D721Med (cell line): ENCODE measurements around the gene OSGEP.

Source experiments
- DNase-seq: peaks from one replicate; pipeline ENCODE4 v3.0.0; 2011; ENCODE audit warnings: low spot score; ENCODE audit not compliant: insufficient read length
- FAIRE-seq: peaks from 2 replicates; lab custom pipeline; 2011; peaks lifted over from hg19 to GRCh38; lab: Jason Lieb, UNC
- CTCF ChIP-seq: IDR thresholded peaks from 2 replicates; pipeline ENCODE4 v1.5.1; 2012; ENCODE audit warnings: mild to moderate bottlenecking, control low read depth; ENCODE audit not compliant: insufficient read depth; ENCODE audit errors: missing control alignments

OSGEP gene

GRCh38 chr14:20428802-20429201 lies 25.8 kb downstream of the OSGEP start:
- TF ChIP-seq CTCF = no peak
- DNase-seq (no peak), FAIRE-seq (no peak)

DNA sequence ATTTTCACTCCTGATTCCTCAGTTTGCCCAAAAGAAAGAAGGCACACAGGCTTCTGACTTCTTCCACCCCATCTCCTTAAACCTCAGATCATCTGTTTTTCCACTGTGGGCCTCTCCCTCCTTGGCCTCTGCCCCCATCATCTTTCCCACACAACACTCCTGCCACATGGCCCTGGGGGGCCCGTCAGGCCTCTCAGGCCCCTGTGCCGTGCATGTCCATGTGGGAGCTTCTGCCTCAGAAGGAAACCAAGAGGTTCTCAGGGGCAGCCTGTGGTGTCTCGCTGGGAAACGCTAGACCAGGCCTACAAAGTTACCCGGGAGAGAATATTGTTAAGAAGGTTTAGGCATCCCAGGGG lies 26.6 kb downstream of the OSGEP start:
- no peak for TF ChIP-seq CTCF
- DNase-seq (no peak), FAIRE-seq (no peak)

DNA sequence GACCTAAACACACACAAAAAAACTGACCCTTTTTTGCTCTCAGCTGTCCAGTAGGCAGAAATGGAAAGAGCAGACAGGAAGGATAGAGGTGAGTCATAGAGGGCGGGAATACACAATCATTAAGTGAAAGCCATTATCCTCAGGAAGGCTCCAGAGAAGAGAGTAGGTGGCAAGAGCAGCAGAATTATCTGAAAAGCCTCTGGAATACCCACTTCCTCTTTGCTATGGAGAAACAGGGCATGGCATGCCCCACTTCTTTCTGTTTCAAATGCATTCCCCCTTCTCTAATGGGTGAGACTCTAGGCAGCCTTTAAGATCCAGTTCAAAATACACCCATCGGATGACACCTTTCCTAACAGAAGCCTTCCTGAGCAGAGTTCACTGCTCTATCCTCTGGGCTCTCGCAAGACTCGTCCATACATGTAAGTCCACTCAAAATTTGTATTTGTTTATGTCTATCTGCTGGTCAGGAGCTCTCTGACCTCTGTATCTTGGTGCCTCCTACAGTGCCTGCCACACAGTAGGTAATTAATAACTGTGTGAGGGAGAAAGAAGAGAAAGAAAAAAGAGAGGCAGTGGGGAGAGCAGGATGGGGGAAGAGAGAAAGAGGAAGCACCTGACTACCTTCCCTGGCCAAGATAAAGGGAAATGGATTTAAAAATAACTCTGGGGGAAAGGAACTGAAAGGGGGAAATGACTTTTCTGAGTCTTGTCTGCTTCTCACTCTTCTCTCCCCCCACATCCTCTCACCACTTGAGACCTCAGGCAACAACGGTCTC lies 27.2 kb downstream of the OSGEP start:
- FAIRE-seq = no peak
- TF ChIP-seq CTCF = no peak
- no peak for DNase-seq

- no peak for FAIRE-seq
- no peak for TF ChIP-seq CTCF
- DNase-seq = no peak
Measured at GRCh38 chr14:20424851-20425250, 29.8 kb downstream of the OSGEP start.

DNA sequence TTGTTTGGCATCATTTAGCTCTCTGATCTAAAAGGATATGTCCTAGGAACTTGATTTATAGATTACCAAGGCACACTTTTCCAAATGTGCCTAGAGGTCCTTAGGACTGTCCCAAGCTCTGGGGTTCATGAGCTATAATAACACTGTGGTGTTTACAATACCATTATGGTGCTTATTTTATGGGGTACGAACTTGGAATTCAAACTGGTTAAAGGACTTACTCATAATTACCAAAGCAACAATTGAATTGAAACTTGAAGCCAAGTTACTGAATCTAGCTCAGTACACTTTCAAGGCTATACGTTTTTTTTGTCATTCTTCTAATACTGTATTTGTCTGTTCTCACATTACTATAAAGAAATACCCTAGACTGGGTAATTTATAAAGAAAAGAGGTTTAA lies 31.7 kb downstream of the OSGEP start:
- FAIRE-seq = no peak
- no peak for TF ChIP-seq CTCF
- no peak for DNase-seq

GRCh38 chr14:20421267-20421666 lies 33.3 kb downstream of the OSGEP start:
- TF ChIP-seq CTCF = no peak
- DNase-seq (no peak), FAIRE-seq (no peak)

DNA sequence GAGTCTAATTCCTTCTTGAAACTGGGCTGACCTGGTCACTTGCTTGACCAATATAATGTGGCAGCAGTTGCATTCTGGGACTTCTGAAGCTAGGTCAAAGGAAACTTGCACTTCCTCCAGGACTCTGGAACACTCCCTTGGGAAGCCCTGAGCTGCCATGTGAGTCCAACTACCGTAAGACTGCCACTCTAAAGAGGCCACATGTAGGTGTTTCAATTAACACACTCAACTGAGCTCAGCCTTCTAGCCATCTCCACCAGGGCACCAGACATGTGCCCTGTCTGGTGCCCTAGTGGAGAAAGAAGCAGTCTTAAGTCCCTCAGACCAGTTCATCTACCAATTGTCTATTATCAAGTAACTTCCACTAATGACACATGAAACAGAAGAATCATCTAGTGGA lies 35.2 kb downstream of the OSGEP start:
- FAIRE-seq = no peak
- DNase-seq = no peak
- TF ChIP-seq CTCF = no peak
